Endothelial cell (in vitro differentiated cells): Measurements from ENCODE around the gene CLDN7. TPM values are rescaled to one million over a fixed set of nuclear protein-coding genes. Genes with fewer than 3 reads are reported as not detected.

Source experiments
- DNase-seq: peaks from one replicate; pipeline ENCODE4 v3.0.0; 2021; ENCODE audit warnings: low spot score
- H3K27ac Mint-ChIP-seq: one replicate; pipeline ENCODE4 v1.8.0; 2021; ENCODE audit warnings: mixed read lengths, inconsistent platforms; ENCODE audit not compliant: unreplicated experiment
- H3K27me3 Mint-ChIP-seq: one replicate; pipeline ENCODE4 v1.8.0; 2021; ENCODE audit warnings: mild to moderate bottlenecking, moderate library complexity, mixed read lengths, inconsistent platforms; ENCODE audit not compliant: unreplicated experiment
- H3K36me3 Mint-ChIP-seq: one replicate; pipeline ENCODE4 v1.8.0; 2021; ENCODE audit warnings: mild to moderate bottlenecking, low read depth, mixed read lengths, inconsistent platforms; ENCODE audit not compliant: unreplicated experiment
- H3K4me1 Mint-ChIP-seq: one replicate; pipeline ENCODE4 v1.8.0; 2021; ENCODE audit warnings: mild to moderate bottlenecking, mixed read lengths, inconsistent platforms; ENCODE audit not compliant: unreplicated experiment
- H3K4me3 Mint-ChIP-seq: one replicate; pipeline ENCODE4 v1.8.0; 2021; ENCODE audit warnings: mild to moderate bottlenecking, mixed read lengths, inconsistent platforms; ENCODE audit not compliant: unreplicated experiment
- H3K9me3 Mint-ChIP-seq: one replicate; pipeline ENCODE4 v1.8.0; 2021; ENCODE audit warnings: mixed read lengths, inconsistent platforms; ENCODE audit not compliant: unreplicated experiment
- CTCF ChIP-seq: fragments of 200-600 bp; sonication (generic); IDR thresholded peaks from one replicate; pipeline ENCODE4 v1.5.0; 2021; ENCODE audit warnings: antibody characterized with exemption; ENCODE audit not compliant: unreplicated experiment
- total RNA-seq: library from RNA; stranded (reverse); fragmentation: NEBNext Ultra II Directional; extraction: Animal tissue kit (Norgen Biotek cat#: 25700); gene quantifications from one replicate; pipeline ENCODE4 v1.2.1, GENCODE V29; 2021; ENCODE audit not compliant: unreplicated experiment

The CLDN7 gene
- total RNA-seq, 1 donor from 2014 or later = 65.7 TPM

DNA sequence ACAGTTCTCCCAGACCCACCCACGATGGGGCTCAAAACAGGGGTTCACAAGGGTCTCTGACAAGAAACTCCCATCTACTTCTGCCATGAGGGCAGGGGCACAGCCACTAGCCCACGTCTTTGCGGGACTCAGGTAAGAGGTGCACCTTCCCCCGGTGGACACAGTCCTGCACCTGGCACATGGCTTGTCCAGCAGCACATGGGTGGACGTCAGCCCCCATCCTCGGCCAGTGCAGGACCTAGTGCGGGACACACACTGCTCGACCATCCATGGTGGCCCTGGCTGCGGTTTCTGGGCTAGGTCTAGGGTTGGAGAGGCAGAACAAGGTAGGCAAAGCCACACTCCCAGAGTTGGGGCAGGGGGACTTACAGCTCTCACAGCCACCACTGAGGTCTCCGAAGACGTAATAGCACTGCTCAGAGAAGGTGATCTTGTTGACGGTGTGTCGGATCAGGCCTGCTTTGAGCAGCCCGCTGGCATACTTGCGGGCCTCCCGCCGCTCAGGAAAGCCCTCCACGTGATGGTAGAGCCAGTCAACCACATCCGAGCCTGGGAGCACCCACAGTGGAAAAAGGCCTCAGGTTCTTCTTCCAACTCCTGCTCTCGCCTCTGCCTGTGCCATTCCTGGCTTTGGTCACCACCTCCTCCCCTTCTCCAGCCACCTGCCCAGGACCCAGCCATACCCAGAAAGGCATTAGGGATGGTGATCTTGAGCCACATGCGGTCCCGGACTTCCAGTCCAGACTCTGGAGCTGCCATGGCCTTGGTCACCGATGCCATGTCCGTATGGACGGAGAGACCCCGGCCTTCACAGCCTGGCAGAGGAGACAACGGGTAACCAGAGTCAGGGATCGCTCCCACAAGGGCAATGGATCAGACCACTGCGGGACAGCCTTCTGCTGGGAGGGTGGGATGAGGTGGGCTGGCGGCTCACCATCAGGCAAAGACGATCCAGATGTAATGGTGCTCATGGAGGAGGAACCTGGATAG is 35.3 kb downstream of the CLDN7 start:
- Mint-ChIP-seq H3K27ac (no peak overlapping the region), H3K27me3 (peaks cover 22% of the 10 kb centered on the region)

DNA sequence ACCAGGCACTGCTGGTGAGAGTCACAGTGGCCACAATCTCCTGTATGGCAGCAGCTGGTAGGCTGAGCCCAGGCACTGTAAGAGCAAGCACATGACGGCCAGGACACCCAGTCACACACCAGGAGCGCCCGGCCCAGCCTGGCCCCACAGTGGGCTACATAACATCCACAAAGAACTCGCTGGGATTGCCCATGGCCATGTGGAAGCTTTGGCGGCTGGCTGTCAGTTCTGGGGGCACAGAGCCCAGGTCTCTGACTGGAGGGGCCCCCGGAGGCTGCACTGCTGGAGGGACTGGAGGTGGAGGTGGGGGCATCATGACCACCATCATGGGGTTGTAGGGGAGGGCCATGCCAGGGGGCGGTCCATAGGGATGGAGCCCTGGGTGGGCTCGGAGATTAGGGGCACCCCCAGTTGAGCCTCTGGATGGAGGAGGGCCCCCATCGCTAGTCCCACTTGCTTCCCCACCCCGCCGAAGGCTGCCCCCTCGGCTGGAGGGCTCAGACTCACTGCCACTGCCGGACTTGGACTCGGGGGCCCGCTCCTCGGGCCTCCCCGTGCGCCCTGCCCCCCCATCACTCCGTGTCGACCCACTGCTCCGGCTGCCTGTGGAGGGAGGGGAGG is 36.5 kb downstream of the CLDN7 start:
- TF ChIP-seq CTCF = no peak
- no peak for DNase-seq
- Mint-ChIP-seq H3K9me3 (no peaks in the 10 kb centered on the region), H3K36me3 (peaks cover 47% of the 10 kb centered on the region), H3K27ac (no peak overlapping the region), H3K4me3 (no peak overlapping the region), H3K4me1 (peaks cover 7% of the 10 kb centered on the region), H3K27me3 (peaks cover 25% of the 10 kb centered on the region)

More for the DNA sequence above, 35.3 kb downstream of the CLDN7 start:
- no peaks in the 10 kb centered on the region for H3K9me3 Mint-ChIP-seq
- H3K4me1 Mint-ChIP-seq = peaks cover 5% of the 10 kb centered on the region
- no peak overlapping the region for H3K4me3 Mint-ChIP-seq
- no peak for TF ChIP-seq CTCF
- no peak for DNase-seq
- peaks cover 41% of the 10 kb centered on the region for H3K36me3 Mint-ChIP-seq

DNA sequence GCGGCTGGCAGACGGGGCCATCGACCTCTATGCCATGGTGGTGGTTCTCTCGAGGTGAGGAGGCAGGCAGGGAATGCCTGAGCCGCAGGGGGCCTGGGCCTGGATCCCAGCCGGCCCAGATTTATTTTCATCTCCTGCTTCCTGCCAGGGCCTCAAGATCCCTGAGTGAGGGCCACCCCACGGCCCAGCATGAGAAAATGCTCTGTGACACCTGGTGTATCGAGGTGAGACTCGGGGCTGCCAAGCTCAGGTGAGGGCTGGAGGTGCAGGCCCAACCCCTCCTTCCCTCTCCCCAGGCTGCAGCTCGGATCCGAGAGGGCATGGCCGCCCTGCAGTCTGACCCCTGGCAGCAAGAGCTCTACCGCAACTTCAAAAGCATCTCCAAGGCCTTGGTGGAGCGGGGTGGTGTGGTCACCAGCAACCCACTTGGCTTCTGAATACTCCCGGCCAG is 37.6 kb downstream of the CLDN7 start:
- peaks cover 24% of the 10 kb centered on the region for H3K27me3 Mint-ChIP-seq
- H3K27ac Mint-ChIP-seq = no peak overlapping the region
- no peak for TF ChIP-seq CTCF
- DNase-seq = no peak
- H3K36me3 Mint-ChIP-seq = peaks cover 40% of the 10 kb centered on the region
- H3K4me1 Mint-ChIP-seq = peaks cover 15% of the 10 kb centered on the region
- H3K9me3 Mint-ChIP-seq = no peaks in the 10 kb centered on the region
- H3K4me3 Mint-ChIP-seq = no peak overlapping the region

DNA sequence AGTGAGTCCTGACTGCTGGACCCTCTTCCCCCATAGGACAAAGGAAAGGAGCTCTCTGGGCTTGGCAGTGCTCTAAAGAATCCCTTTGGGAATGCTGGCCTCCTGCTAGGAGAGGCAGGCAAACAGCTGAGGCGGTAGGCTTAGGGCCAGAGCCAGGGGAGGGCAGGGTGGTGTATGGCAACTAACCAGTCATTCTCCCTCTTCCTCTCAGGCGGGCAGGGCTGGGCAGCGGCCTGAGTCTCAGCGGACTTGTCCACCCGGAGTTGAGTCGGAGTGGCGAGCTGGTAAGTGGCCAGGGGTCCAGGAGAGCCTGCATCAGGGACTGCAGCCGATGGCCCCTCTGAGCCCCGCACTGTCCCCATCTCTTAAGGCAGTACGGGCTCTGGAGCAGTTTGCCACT is 38.2 kb downstream of the CLDN7 start:
- H3K9me3 Mint-ChIP-seq = no peaks in the 10 kb centered on the region
- TF ChIP-seq CTCF = no peak
- H3K4me1 Mint-ChIP-seq = peaks cover 19% of the 10 kb centered on the region
- DNase-seq = no peak
- peak overlapping the region; percentile 19 for H3K27ac Mint-ChIP-seq
- peaks cover 35% of the 10 kb centered on the region for H3K36me3 Mint-ChIP-seq
- H3K4me3 Mint-ChIP-seq = peak overlapping the region; percentile 73
- peaks cover 28% of the 10 kb centered on the region for H3K27me3 Mint-ChIP-seq

GRCh38 chr17:7223375-7223774 is 38.9 kb downstream of the CLDN7 start:
- no peak for TF ChIP-seq CTCF
- peaks cover 28% of the 10 kb centered on the region for H3K36me3 Mint-ChIP-seq
- H3K27ac Mint-ChIP-seq = no peak overlapping the region
- H3K4me1 Mint-ChIP-seq = peaks cover 23% of the 10 kb centered on the region
- no peaks in the 10 kb centered on the region for H3K9me3 Mint-ChIP-seq
- H3K27me3 Mint-ChIP-seq = peaks cover 35% of the 10 kb centered on the region
- H3K4me3 Mint-ChIP-seq = peak overlapping the region; percentile 73
- DNase-seq = no peak
